Upper lobe of left lung (tissue), 6 donors: ENCODE measurements around the gene NME1. TPM values are rescaled to one million over a fixed set of nuclear protein-coding genes. Genes with fewer than 3 reads are reported as not detected.

Experiments
- ATAC-seq, 2 donors: fragments of 200-7000 bp; cut with Tn5 transposase; one replicate each; pipeline ENCODE4 v1.9.1; 2022; ENCODE audit warnings: mild to moderate bottlenecking in 2 of 2, moderate library complexity in 2 of 2; ENCODE audit not compliant: low FRiP score in 2 of 2
- DNase-seq, 2 donors: peaks; one replicate each; pipeline ENCODE4 v3.0.0-alpha.2; 2019 to 2020
- H3K27ac ChIP-seq, 4 donors: fragments of 200-600 bp; sonication (generic); one replicate each; pipeline ENCODE4 v1.5.1; 2016 to 2019
- H3K27me3 ChIP-seq, 4 donors: fragments of 200-600 bp; sonication (generic); one replicate each; pipeline ENCODE4 v1.5.1; 2017 to 2019
- H3K36me3 ChIP-seq, 4 donors: fragments of 200-600 bp; sonication (generic); one replicate each; pipeline ENCODE4 v1.5.1; 2016 to 2019
- H3K4me1 ChIP-seq, 4 donors: fragments of 200-600 bp; sonication (generic); one replicate each; pipeline ENCODE4 v1.5.1; 2018 to 2019
- H3K4me3 ChIP-seq, 4 donors: fragments of 200-600 bp; sonication (generic); one replicate each; pipeline ENCODE4 v1.5.1; 2017 to 2019; ENCODE audit warnings: mild to moderate bottlenecking in 2 of 4, moderate library complexity in 1 of 4
- H3K9me3 ChIP-seq, 4 donors: fragments of 200-600 bp; sonication (generic); one replicate each; pipeline ENCODE4 v1.5.1; 2018 to 2019
- EP300 ChIP-seq, 4 donors: sonication (generic); formaldehyde crosslinking; IDR thresholded peaks; one replicate each; pipeline ENCODE4 v1.5.1; 2017; ENCODE audit warnings: antibody characterized with exemption in 4 of 4, control low read depth in 2 of 4
- POLR2A ChIP-seq, 4 donors: fragments of 450-650 bp; IDR thresholded peaks; one replicate each; pipeline ENCODE4 v1.5.1; 2016 to 2017; ENCODE audit warnings: antibody characterized with exemption in 4 of 4, mild to moderate bottlenecking in 2 of 4
- POLR2AphosphoS5 ChIP-seq, 2 donors: sonication (generic); formaldehyde crosslinking; IDR thresholded peaks; one replicate each; pipeline ENCODE4 v1.5.1; 2017; ENCODE audit warnings: antibody characterized with exemption in 2 of 2
- whole genome bisulfite sequencing, 2 donors: methylation state at CpG; one replicate each; pipeline ENCODE4 v1.1.5; 2017 to 2018; 5-methylcytosine and 5-hydroxymethylcytosine counted together
- total RNA-seq, 6 donors: library from RNA; depleted of rRNA in 4 of 6; stranded (reverse); fragments of >200 nt in 4 of 6; gene quantifications; one replicate each; pipeline versions ENCODE4 v1.1.0 to v1.2.1, GENCODE V29; 2016 to 2021
- TF ChIP-seq, protein P1 (sequence below), 6 experiments: fragments of 450-650 bp in 4 of 6; fragments of 200-600 bp in 2 of 6; sonication (generic) in 2 of 6; IDR thresholded peaks; one replicate each; pipeline ENCODE4 v1.5.1; 2016 to 2019; ENCODE audit warnings: antibody characterized with exemption in 6 of 6
- donor health status: DM: no; HTN: no; CAD: no; lungs with moderate emphysema.
- donor health status: DM: no; HTN: yes; CAD: no; lungs with severe emphysema.

The NME1 gene
- total RNA-seq, 6 donors from 2014 or later, result 4.2 to 54.4 (median 28.9) TPM

DNA sequence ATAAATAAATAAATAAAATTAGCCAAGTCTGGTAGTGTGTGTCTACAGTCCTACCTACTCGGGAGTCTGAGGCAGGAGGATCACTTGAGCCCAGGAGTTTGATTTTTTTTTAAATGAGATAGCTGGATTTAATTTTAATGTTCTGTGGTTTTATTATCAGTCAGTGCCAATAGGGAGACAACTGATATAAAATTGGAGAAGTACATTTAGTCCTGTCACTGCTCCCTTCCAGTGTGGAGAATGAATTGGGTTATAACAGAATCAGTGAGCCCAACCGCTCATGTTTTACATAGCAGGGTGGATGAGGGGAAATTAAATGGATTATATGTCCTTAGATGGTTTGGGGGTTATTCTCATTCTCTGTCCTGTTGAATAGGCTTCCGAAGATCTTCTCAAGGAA lies 6.2 kb downstream of the NME1 start:
- DNase-seq (no peak), ATAC-seq (no peak)
- Histone ChIP-seq H3K4me1 (peaks cover 2 to 7% (median 2%) of the 10 kb centered on the region in 4 donors), H3K27ac (no peak overlapping the region), H3K27me3 (no peaks in the 10 kb centered on the region), H3K4me3 (no peak overlapping the region), H3K9me3 (no peaks in the 10 kb centered on the region), H3K36me3 (peaks cover 0 to 43% (median 11%) of the 10 kb centered on the region in 4 donors)
- TF ChIP-seq POLR2AphosphoS5 (IDR thresholded peaks at IDR 0.05) (no peak), EP300 (IDR thresholded peaks at IDR 0.05) (no peak), POLR2A (IDR thresholded peaks at IDR 0.05) (no peak)
- TF ChIP-seq, protein P1, sequence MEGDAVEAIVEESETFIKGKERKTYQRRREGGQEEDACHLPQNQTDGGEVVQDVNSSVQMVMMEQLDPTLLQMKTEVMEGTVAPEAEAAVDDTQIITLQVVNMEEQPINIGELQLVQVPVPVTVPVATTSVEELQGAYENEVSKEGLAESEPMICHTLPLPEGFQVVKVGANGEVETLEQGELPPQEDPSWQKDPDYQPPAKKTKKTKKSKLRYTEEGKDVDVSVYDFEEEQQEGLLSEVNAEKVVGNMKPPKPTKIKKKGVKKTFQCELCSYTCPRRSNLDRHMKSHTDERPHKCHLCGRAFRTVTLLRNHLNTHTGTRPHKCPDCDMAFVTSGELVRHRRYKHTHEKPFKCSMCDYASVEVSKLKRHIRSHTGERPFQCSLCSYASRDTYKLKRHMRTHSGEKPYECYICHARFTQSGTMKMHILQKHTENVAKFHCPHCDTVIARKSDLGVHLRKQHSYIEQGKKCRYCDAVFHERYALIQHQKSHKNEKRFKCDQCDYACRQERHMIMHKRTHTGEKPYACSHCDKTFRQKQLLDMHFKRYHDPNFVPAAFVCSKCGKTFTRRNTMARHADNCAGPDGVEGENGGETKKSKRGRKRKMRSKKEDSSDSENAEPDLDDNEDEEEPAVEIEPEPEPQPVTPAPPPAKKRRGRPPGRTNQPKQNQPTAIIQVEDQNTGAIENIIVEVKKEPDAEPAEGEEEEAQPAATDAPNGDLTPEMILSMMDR (IDR thresholded peaks at IDR 0.05), result no peak
- 94 to 97% methylated on average over 3 of the region's 3 CpGs for WGBS, 2 donors

DNA sequence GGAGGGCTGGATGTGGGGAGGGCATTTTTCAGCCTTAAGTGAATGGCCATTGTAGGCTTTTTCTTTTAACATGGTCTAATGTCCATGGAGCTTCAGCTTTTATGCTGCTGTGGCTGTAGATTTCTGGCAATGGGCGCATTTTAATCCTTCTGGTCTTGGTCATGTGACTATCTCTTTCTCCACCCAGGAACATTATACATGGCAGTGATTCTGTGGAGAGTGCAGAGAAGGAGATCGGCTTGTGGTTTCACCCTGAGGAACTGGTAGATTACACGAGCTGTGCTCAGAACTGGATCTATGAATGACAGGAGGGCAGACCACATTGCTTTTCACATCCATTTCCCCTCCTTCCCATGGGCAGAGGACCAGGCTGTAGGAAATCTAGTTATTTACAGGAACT lies 8.2 kb downstream of the NME1 start:
- WGBS, 2 donors, result 77 to 85% methylated on average over 3 of the region's 3 CpGs
- H3K36me3 ChIP-seq, result peaks cover 0 to 43% (median 11%) of the 10 kb centered on the region in 4 donors
- no peak overlapping the region for H3K4me3 ChIP-seq
- ATAC-seq (no peak), DNase-seq (no peak)
- H3K27me3 ChIP-seq, result no peaks in the 10 kb centered on the region
- H3K9me3 ChIP-seq, result no peaks in the 10 kb centered on the region
- H3K4me1 ChIP-seq, result peaks cover 6 to 8% (median 7%) of the 10 kb centered on the region in 4 donors
- no peak overlapping the region for H3K27ac ChIP-seq
- TF ChIP-seq POLR2A (IDR thresholded peaks at IDR 0.05) (no peak), EP300 (IDR thresholded peaks at IDR 0.05) (no peak), POLR2AphosphoS5 (IDR thresholded peaks at IDR 0.05) (no peak)
- TF ChIP-seq, protein P1 (IDR thresholded peaks at IDR 0.05), result no peak

DNA sequence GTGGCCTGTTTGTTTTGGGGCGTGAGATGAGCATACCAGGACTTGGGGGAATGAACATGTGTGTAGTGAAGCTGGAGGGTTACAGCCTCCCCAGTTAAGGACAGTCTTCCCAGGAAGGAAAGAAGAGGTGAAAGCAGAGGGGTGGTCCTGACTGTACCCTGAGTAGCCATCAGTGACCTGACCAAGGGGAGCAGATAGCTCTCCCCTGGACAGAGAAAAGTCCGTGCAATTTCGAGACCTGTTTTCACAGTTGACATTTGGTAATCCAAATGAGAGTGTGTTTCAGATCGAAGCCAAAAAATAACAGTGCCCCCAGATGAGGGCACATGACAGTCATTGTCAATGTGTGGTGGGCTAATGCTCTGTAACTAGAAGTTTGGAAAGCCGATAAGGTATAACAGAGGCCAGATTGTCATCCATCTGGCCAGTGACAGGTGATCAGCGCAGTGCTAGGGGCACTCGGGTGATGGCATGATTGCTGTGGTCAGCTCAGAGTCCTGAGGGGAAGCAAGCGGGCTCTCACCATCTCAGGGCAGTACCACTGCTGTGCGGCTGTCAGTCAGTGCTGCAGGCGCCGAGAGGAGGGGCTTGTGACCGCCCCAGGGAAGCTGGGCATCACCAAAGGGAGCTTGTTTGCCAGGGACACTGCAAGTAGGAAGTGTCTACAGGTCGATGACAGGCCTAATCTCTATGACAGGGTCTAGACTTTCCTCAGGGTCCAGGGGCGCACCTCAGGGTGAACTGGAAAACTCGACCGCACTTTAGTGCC lies 11.7 kb downstream of the NME1 start:
- peak in 1 of 2 donors; percentile 54 for DNase-seq
- H3K36me3 ChIP-seq, result peaks cover 0 to 42% (median 26%) of the 10 kb centered on the region in 4 donors

DNA sequence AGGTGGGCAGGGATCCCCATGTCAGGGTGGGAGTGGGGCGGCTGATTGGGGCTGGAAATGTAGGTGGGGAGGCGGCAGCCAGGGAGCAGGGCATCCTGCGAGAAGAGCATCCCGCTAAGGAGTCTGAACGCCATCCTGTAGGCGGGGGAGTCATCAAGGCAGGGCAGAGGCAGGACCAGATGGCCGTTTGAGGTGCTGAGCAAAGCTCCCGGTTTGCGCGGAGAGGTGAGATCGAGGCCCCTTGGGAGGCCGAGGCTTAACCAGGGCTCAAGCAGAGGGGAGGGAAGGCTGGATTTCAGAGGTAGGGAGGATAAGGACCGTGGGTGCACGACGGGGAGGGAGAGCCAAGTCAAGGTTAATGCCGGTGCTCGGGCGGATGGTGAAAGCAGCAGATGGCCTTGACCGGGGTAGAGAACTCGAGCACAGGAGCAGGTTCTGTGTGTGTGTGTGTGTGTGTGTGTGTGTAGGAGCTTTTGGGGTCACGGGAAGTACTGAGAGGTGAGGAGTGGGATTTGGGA lies 12.4 kb downstream of the NME1 start:
- Histone ChIP-seq H3K4me1 (peaks cover 12 to 20% (median 17%) of the 10 kb centered on the region in 4 donors), H3K27me3 (no peaks in the 10 kb centered on the region), H3K4me3 (peak overlapping the region; percentile 61 to 100 (median 93)), H3K9me3 (no peaks in the 10 kb centered on the region), H3K27ac (peak overlapping the region; percentile 90 to 94 (median 93)), H3K36me3 (peaks cover 4 to 42% (median 31%) of the 10 kb centered on the region in 4 donors)
- ATAC-seq (peak; percentile 15 to 52), DNase-seq (peak; percentile 25 to 29)
- WGBS, 2 donors, result 15 to 22% methylated on average over 21 of the region's 21 CpGs
- TF ChIP-seq EP300 (IDR thresholded peaks at IDR 0.05) (no peak), POLR2A (IDR thresholded peaks at IDR 0.05) (no peak), POLR2AphosphoS5 (IDR thresholded peaks at IDR 0.05) (no peak)
- TF ChIP-seq, protein P1 (IDR thresholded peaks at IDR 0.05), result no peak

More for the DNA sequence above, 11.7 kb downstream of the NME1 start:
- peak in 1 of 2 donors; percentile 1 for ATAC-seq
- Histone ChIP-seq H3K27ac (peak overlapping the region; percentile 90 to 94 (median 93)), H3K4me3 (peak overlapping the region; percentile 61 to 100 (median 93)), H3K27me3 (no peaks in the 10 kb centered on the region), H3K9me3 (no peaks in the 10 kb centered on the region), H3K4me1 (peaks cover 12 to 20% (median 17%) of the 10 kb centered on the region in 4 donors)
- 73 to 74% methylated on average over 16 of the region's 16 CpGs for WGBS, 2 donors
- TF ChIP-seq, protein P1 (IDR thresholded peaks at IDR 0.05), result no peak
